ENCODE measurements around the gene FSTL5. TPM values are rescaled to one million over a fixed set of nuclear protein-coding genes. Genes with fewer than 3 reads are reported as not detected.

The FSTL5 gene
- total and polyA plus RNA-seq, 2 of the 13 experiments (the other 11 are each of a cell fraction or from before 2014, with no cell fraction given): 0.03 to 0.07 TPM

- peak; percentile 78 for TF ChIP-seq ISL2 (CRISPR knock-in tag; IDR thresholded peaks at IDR 0.05)
- TF ChIP-seq ARID5B (CRISPR knock-in tag; IDR thresholded peaks at IDR 0.05): peak; percentile 90
- peak; percentile 72; the same call in 1 of the 2 replicates for TF ChIP-seq NFIC (IDR thresholded peaks at IDR 0.05; ENCODE audit: low read length)
- peak in 1 of 2 experiments; percentile 77; a peak in 2 of 4 replicates for TF ChIP-seq NR2F1 (CRISPR knock-in tag; IDR thresholded peaks at IDR 0.05)
- no peak for TF ChIP-seq XBP1 (CRISPR knock-in tag; IDR thresholded peaks at IDR 0.05)
- no peak for TF ChIP-seq NFYC (CRISPR knock-in tag; IDR thresholded peaks at IDR 0.05)
- peak; percentile 65 for TF ChIP-seq ONECUT2 (CRISPR knock-in tag; IDR thresholded peaks at IDR 0.05)
- TF ChIP-seq ZFP36 (IDR thresholded peaks at IDR 0.05; ENCODE audit: borderline replicate concordance, low read depth, low read length, partially characterized antibody): peak; percentile 55
These were observed 364.1 kb downstream of the FSTL5 start (continued) for GRCh38 chr4:161799710-161800109.

GRCh38 chr4:161792991-161793390 is 370.8 kb downstream of the FSTL5 start:
- ATAC-seq (no peak; the same call in 2 of the 3 replicates), DNase-seq (ENCODE audit: low spot score) (no peak), FAIRE-seq (no peak)
- Histone ChIP-seq H3K27ac (ENCODE audit: extremely low read length, insufficient read depth, low read length) (no peak overlapping the region), H3K4me2 (ENCODE audit: low read depth, low read length) (no peak overlapping the region), H3K9ac (ENCODE audit: insufficient read depth, low read depth, low read length) (no peak overlapping the region), H3K79me2 (ENCODE audit: insufficient read depth, low read length) (no peaks in the 10 kb centered on the region), H3K4me1 (ENCODE audit: insufficient read depth, low read length) (no peaks in the 10 kb centered on the region), H3K36me3 (replicated peaks in 1 of 2; ENCODE audit: control insufficient read depth in 1 of 2, insufficient read depth in 2 of 2, low read length in 2 of 2) (no peaks in the 10 kb centered on the region), H4K20me1 (ENCODE audit: insufficient read depth, low read length) (no peaks in the 10 kb centered on the region), H3K4me3 (replicated peaks in 1 of 3; ENCODE audit: insufficient read depth in 1 of 3, low read depth in 2 of 3, low read length in 3 of 3) (no peak overlapping the region), H3K27me3 (ENCODE audit: control insufficient read depth in 1 of 2, insufficient read depth in 2 of 2, low read length in 2 of 2) (no peaks in the 10 kb centered on the region), H3K9me3 (ENCODE audit: low read length) (no peaks in the 10 kb centered on the region), H2AFZ (ENCODE audit: low read length) (no peak overlapping the region)
- 14% methylated on average over 2 of the region's 4 CpGs for WGBS (ENCODE audit: low lambda C conversion rate)
- CTCF ChIA-PET (ENCODE audit: low intra/inter-chr PET ratio, low total read pairs): no interaction called here
- no TSS peak for BruUV-seq (replicated peaks)
- in situ Hi-C loops (cut with HindIII; ENCODE audit: extremely low pct_ligation_motif_present, low pct_unique_long_range_greater_than_20kb) (no loop called here), intact Hi-C loops (cut with micrococcal nuclease; ENCODE audit: unreplicated experiment) (no loop called here)
- POLR2A ChIA-PET: no interaction called here
- TF ChIP-seq PCBP1 (IDR thresholded peaks at IDR 0.05; ENCODE audit: borderline replicate concordance, low read depth, low read length) (no peak), ZBTB25 (CRISPR knock-in tag; IDR thresholded peaks at IDR 0.05) (no peak), SKIL (CRISPR knock-in tag; IDR thresholded peaks at IDR 0.05; ENCODE audit: borderline replicate concordance) (no peak), ZNF280B (CRISPR knock-in tag; IDR thresholded peaks at IDR 0.05; ENCODE audit: borderline replicate concordance) (no peak), NR2F1 (CRISPR knock-in tag; IDR thresholded peaks at IDR 0.05) (no peak), ZNF326 (CRISPR knock-in tag; IDR thresholded peaks at IDR 0.05; ENCODE audit: borderline replicate concordance) (no peak), MXD1 (CRISPR knock-in tag; IDR thresholded peaks at IDR 0.05) (no peak)
